HepG2 (cell line): Measurements from ENCODE around the gene ALPI. TPM values are rescaled to one million over a fixed set of nuclear protein-coding genes. Genes with fewer than 3 reads are reported as not detected.

Source experiments
- ATAC-seq: fragments of 200-7000 bp; cut with Tn5 transposase; 3 replicates; pipeline ENCODE4 v1.9.1; 2020; ENCODE audit warnings: mild to moderate bottlenecking, moderate library complexity
- BruUV-seq: library from RNA; stranded (reverse); fragments of 400-500 nt; replicated peaks from 2 replicates; lab custom pipeline; 2021; lab: Mats Ljungman, UMichigan
- CTCF ChIA-PET: fragments of 300-600 bp; formaldehyde crosslinking; extraction: SDS; loops from one replicate; lab custom pipeline; 2021; ENCODE audit warnings: low total read pairs, inconsistent platforms, low intra/inter-chr PET ratio; lab: Yijun Ruan, JAX
- POLR2A ChIA-PET: fragments of 350-600 bp; sonication (Branson Sonifier 250); formaldehyde crosslinking; loops from one replicate; lab custom pipeline; 2020; ENCODE audit warnings: antibody characterized with exemption, inconsistent platforms; lab: Yijun Ruan, JAX
- DNase-seq: peaks from one replicate; pipeline ENCODE4 v3.0.0-alpha.2; 2015; ENCODE audit warnings: low spot score
- FAIRE-seq: peaks from 3 replicates; lab custom pipeline; 2011; peaks lifted over from hg19 to GRCh38; lab: Jason Lieb, UNC
- H2AFZ ChIP-seq: one replicate; pipeline ENCODE4 v1.6.1; 2011; ENCODE audit warnings: low read length, inconsistent platforms
- H3K27ac ChIP-seq: fragments of 300-600 bp; 3 replicates; pipeline ENCODE4 v1.8.0; 2011; ENCODE audit warnings: mixed run types, mild to moderate bottlenecking, mixed read lengths, low read length, inconsistent platforms; ENCODE audit not compliant: insufficient read depth; ENCODE audit errors: extremely low read length
- H3K27me3 ChIP-seq, 2 experiments: fragments of 200-600 bp in 1 of 2; 2 replicates in 1 of 2; 3 replicates in 1 of 2; pipeline versions ENCODE4 v1.6.0 to v1.8.0; 2011; ENCODE audit warnings: low read length in 2 of 2, mild to moderate bottlenecking in 2 of 2, moderate library complexity in 2 of 2, inconsistent platforms in 1 of 2; ENCODE audit not compliant: insufficient read depth in 2 of 2, control insufficient read depth in 1 of 2
- H3K36me3 ChIP-seq, 2 experiments: fragments of 200-600 bp in 1 of 2; replicated peaks in 1 of 2; 2 replicates in 1 of 2; 3 replicates in 1 of 2; pipeline versions ENCODE4 v1.5.1 to v1.8.0; 2011; ENCODE audit warnings: low read length in 2 of 2, inconsistent platforms in 1 of 2; ENCODE audit not compliant: insufficient read depth in 2 of 2, control insufficient read depth in 1 of 2
- H3K4me1 ChIP-seq: 2 replicates; pipeline ENCODE4 v1.5.1; 2012; ENCODE audit warnings: low read length, inconsistent platforms; ENCODE audit not compliant: insufficient read depth
- H3K4me2 ChIP-seq: 2 replicates; pipeline ENCODE4 v1.6.0; 2011; ENCODE audit warnings: low read depth, low read length, inconsistent platforms
- H3K4me3 ChIP-seq, 3 experiments: fragments of 200-600 bp in 1 of 3; sonication (generic), shearing (Covaris generic) in 1 of 3; replicated peaks in 1 of 3; 2 replicates each; pipeline ENCODE4 v1.5.1; 2011 to 2016; ENCODE audit warnings: low read length in 3 of 3, inconsistent platforms in 2 of 3, low read depth in 2 of 3, mild to moderate bottlenecking in 2 of 3, control low read depth in 1 of 3, mixed read lengths in 1 of 3; ENCODE audit not compliant: insufficient read depth in 1 of 3
- H3K79me2 ChIP-seq: one replicate; pipeline ENCODE4 v1.6.1; 2011; ENCODE audit warnings: low read length, inconsistent platforms; ENCODE audit not compliant: insufficient read depth
- H3K9ac ChIP-seq: 2 replicates; pipeline ENCODE4 v1.6.0; 2011; ENCODE audit warnings: mild to moderate bottlenecking, low read depth, low read length, inconsistent platforms; ENCODE audit not compliant: insufficient read depth
- H3K9me3 ChIP-seq: 2 replicates; pipeline ENCODE4 v1.5.1; 2012; ENCODE audit warnings: mild to moderate bottlenecking, low read length
- H4K20me1 ChIP-seq: 2 replicates; pipeline ENCODE4 v1.6.0; 2011; ENCODE audit warnings: inconsistent platforms, mild to moderate bottlenecking, low read length, moderate library complexity; ENCODE audit not compliant: insufficient read depth
- CTCF ChIP-seq: sonication (generic); formaldehyde crosslinking; IDR thresholded peaks from 2 replicates; pipeline ENCODE4 v1.5.0; 2020; ENCODE audit warnings: mild to moderate bottlenecking, missing genetic modification reagents, moderate library complexity
- ZNF512B ChIP-seq: sonication (generic); formaldehyde crosslinking; IDR thresholded peaks from 2 replicates; pipeline ENCODE4 v1.5.1; 2020; ENCODE audit warnings: missing genetic modification reagents, mild to moderate bottlenecking, borderline replicate concordance
- WGBS: methylation state at CpG from one replicate; pipeline ENCODE4 v1.1.6; 2017; ENCODE audit warnings: low lambda C conversion rate; 5-methylcytosine and 5-hydroxymethylcytosine counted together
- in situ Hi-C: cut with HindIII; loops from 2 replicates; pipeline ENCODE4 v1.10.0; 2017; ENCODE audit warnings: low pct_unique_long_range_greater_than_20kb; ENCODE audit not compliant: extremely low pct_ligation_motif_present
- intact Hi-C: fragments of 100-400 bp; cut with micrococcal nuclease; formaldehyde crosslinking; loops from one replicate; pipeline ENCODE4 v1.10.0; 2022; ENCODE audit not compliant: unreplicated experiment
- polyA plus RNA-seq, 8 experiments: library from polyadenylated mRNA; depleted of rRNA in 3 of 8; stranded (reverse) in 7 of 8; unstranded in 1 of 8; fragments of >200 nt; fragmentation: Illumina TruSeq in 4 of 8; extraction: Trizol in 4 of 8; gene quantifications; 2 replicates each; pipeline versions ENCODE4 v1.2.1 to v1.2.3, GENCODE V29; 2011 to 2016; ENCODE audit warnings: low read depth in 4 of 8, missing spikeins in 1 of 8, mixed read lengths in 1 of 8; ENCODE audit not compliant: insufficient read depth in 1 of 8
- total RNA-seq, 5 experiments: library from RNA; depleted of rRNA; stranded (reverse); fragments of >200 nt; fragmentation: Illumina TruSeq; extraction: Trizol; gene quantifications; 2 replicates each; pipeline ENCODE4 v1.2.3, GENCODE V29; 2016; ENCODE audit warnings: low read depth in 1 of 5

Gene ALPI
- total and polyA plus RNA-seq, 2 of the 13 experiments (the other 11 are each of a cell fraction or from before 2014, with no cell fraction given) = not detected

GRCh38 chr2:232438951-232439757 is 16.8 kb upstream of the ALPI start:
- peak; percentile 51 for ATAC-seq
- WGBS = 63% methylated on average over 15 of the region's 22 CpGs
- no peaks in the 10 kb centered on the region for H3K79me2 ChIP-seq
- H4K20me1 ChIP-seq = no peaks in the 10 kb centered on the region
- no peak overlapping the region for H3K4me2 ChIP-seq
- no peak overlapping the region for H3K27ac ChIP-seq
- H3K4me1 ChIP-seq = peaks cover 12% of the 10 kb centered on the region
- no peaks in the 10 kb centered on the region for H3K36me3 ChIP-seq
- ChIA-PET POLR2A (no interaction called here), CTCF (interaction anchor here (2.4 kb wide), 1 partner anchor 533 kb away, joined by 11 read pairs; no protein-coding TSS in a partner anchor)
- no peak overlapping the region for H2AFZ ChIP-seq
- no peak for DNase-seq
- H3K9ac ChIP-seq = no peak overlapping the region
- TF ChIP-seq CTCF (CRISPR knock-in tag) (peak; percentile 45), ZNF512B (CRISPR knock-in tag) (no peak)
- FAIRE-seq = peak; percentile 86
- H3K4me3 ChIP-seq = no peak overlapping the region
- no TSS peak for BruUV-seq
- H3K27me3 ChIP-seq = peaks cover 23 to 44% of the 10 kb centered on the region in 2 experiments
- intact Hi-C loops (no loop called here), in situ Hi-C loops (no loop called here)
- no peaks in the 10 kb centered on the region for H3K9me3 ChIP-seq
